ENCODE measurements around the gene LPCAT1.

DNA sequence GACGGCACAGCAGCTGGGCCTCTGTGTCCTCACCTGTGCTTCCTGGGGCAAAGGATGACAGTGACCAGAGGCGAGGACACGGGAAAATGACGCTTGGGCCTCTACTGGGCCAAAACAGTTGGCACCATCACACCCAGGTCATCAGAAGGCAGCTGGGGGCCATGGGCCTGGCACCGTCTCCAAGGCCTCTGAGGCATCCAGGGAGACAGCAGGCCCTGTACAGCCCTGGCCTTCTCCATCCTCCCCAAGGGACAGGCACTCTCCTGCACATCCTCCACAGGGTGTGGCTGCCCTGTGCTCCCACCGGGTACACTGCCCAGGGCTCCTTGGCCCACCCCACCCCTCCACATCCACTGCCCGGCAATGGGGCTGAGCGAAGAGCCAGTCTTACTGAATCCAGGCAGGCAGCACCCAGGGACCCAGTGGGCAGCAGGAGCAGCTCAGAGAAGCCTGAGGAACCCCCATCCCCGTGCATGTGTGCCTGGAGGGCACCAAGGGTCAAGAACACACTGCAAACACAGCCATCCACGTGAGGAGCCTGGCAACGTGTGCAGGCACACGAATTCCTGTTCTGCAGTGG is 4.0 kb downstream of the LPCAT1 start:
- TF ChIP-seq EZH2 (IDR thresholded peaks at IDR 0.05) (no peak), POLR2AphosphoS5 (IDR thresholded peaks at IDR 0.05; ENCODE audit: borderline replicate concordance, low read depth, low read length) (no peak), FOXP2 (optimal IDR thresholded peaks at IDR 0.05; ENCODE audit: control extremely low read depth, extremely low read length, insufficient read depth) (no peak)

Measured in SK-N-MC (cell line).